ENCODE data around the gene FGD5.

The FGD5 gene

DNA sequence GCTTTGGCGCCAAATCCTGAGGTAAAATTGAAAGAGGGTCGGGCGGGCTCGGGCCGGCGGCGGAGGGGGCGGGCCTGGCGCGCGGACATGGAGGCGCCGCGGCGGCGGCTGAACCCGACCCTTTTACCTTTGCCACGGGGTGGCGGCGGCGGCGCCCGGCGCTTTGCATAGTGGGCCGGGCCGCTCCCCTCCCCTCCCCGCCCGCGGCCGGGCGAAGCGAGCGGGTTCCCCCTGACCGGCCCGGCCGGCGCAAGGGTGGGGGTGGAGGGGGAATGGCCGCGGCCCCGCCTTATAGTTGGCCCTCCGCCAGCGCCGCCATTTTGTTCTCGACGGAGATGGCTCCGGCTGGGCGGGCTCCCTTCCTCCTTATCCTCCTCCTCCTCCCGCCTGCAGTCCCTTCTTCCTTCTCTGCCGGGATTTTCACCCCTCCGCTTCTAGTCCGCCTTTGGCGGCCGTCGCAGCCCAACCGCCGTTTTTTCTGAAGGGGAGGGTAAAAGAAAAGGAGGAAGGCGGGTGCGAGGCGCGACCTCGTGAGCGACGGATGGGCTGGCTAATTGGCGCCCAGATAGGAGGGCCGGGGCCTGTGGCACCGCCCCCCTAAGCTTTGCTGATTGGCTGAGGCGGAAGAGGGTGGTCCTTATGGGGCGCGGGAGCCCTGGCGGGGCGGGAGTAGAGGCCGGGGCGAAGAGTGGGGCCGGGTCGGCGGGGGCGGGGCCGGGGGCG, 129.3 kb downstream of the FGD5 start:
- TF ChIP-seq FOXP2 (optimal IDR thresholded peaks at IDR 0.05; ENCODE audit: borderline replicate concordance, extremely low read depth, extremely low read length, insufficient read depth) (no peak), TAF1 (IDR thresholded peaks at IDR 0.05; ENCODE audit: borderline replicate concordance, insufficient read depth, low read length) (peak; percentile 54; the same call in 1 of the 2 replicates), POLR2AphosphoS5 (IDR thresholded peaks at IDR 0.05; ENCODE audit: low read depth, low read length) (0 out of 2 replicates have a peak, but pooled peaks have one; percentile 35)

DNA sequence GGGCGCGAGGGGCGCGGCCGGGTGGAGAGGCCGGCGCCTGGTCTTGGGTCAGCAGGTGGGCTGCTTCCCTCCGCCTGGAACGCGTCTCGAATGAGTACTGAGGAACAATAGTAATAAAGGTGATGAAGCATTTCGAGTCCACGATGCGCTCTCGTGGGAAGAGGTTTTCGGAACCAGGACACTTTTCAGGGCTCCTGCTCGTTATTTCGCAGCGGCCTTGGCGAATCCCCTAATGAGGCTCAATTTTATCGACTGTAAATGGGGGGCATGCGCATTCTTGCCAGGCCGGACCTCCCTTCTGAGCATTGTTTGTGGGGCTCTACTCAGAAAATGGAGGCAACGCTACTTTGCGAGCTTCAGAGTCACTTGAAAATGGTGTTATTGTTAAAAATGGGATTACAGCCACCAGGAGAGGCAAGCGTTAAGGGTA, 129.9 kb downstream of the FGD5 start:
- TF ChIP-seq SIN3A (IDR thresholded peaks at IDR 0.05; ENCODE audit: borderline replicate concordance, insufficient read depth, low read length): no peak

- TF ChIP-seq, protein P1, sequence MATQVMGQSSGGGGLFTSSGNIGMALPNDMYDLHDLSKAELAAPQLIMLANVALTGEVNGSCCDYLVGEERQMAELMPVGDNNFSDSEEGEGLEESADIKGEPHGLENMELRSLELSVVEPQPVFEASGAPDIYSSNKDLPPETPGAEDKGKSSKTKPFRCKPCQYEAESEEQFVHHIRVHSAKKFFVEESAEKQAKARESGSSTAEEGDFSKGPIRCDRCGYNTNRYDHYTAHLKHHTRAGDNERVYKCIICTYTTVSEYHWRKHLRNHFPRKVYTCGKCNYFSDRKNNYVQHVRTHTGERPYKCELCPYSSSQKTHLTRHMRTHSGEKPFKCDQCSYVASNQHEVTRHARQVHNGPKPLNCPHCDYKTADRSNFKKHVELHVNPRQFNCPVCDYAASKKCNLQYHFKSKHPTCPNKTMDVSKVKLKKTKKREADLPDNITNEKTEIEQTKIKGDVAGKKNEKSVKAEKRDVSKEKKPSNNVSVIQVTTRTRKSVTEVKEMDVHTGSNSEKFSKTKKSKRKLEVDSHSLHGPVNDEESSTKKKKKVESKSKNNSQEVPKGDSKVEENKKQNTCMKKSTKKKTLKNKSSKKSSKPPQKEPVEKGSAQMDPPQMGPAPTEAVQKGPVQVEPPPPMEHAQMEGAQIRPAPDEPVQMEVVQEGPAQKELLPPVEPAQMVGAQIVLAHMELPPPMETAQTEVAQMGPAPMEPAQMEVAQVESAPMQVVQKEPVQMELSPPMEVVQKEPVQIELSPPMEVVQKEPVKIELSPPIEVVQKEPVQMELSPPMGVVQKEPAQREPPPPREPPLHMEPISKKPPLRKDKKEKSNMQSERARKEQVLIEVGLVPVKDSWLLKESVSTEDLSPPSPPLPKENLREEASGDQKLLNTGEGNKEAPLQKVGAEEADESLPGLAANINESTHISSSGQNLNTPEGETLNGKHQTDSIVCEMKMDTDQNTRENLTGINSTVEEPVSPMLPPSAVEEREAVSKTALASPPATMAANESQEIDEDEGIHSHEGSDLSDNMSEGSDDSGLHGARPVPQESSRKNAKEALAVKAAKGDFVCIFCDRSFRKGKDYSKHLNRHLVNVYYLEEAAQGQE (IDR thresholded peaks at IDR 0.05; ENCODE audit: insufficient read depth in 1 of 2, low read depth in 2 of 2, low read length in 2 of 2): no peak
- TF ChIP-seq POLR2AphosphoS5 (IDR thresholded peaks at IDR 0.05; ENCODE audit: low read depth, low read length) (no peak), SIN3A (IDR thresholded peaks at IDR 0.05; ENCODE audit: borderline replicate concordance, insufficient read depth, low read length) (no peak), TAF1 (IDR thresholded peaks at IDR 0.05; ENCODE audit: borderline replicate concordance, insufficient read depth, low read length) (no peak), FOXP2 (optimal IDR thresholded peaks at IDR 0.05; ENCODE audit: borderline replicate concordance, extremely low read depth, extremely low read length, insufficient read depth) (no peak)
These were observed 130.4 kb downstream of the FGD5 start for GRCh38 chr3:14949126-14949525.

DNA sequence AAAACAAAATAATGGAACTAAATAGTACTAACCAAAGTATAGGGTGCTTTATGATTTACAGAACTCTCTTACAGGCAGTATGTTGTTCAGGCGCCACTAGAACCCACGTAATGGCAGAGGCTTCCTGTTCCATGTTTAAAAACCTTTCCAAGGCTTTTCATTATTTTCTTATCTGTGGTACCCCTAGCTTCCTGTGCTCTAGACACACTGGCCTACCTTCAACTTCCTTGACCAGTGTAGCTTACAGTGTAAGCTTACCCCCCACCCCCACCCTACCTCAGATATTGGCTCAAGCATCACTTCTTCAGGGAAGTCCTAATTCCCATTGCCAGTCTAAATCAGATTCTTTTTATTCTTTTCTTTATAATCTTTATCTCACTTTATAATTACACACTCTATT, 131.5 kb downstream of the FGD5 start:
- no peak for TF ChIP-seq FOXP2 (optimal IDR thresholded peaks at IDR 0.05; ENCODE audit: borderline replicate concordance, extremely low read depth, extremely low read length, insufficient read depth)
- TF ChIP-seq, protein P1 (IDR thresholded peaks at IDR 0.05; ENCODE audit: insufficient read depth in 1 of 2, low read depth in 2 of 2, low read length in 2 of 2): no peak
- no peak for TF ChIP-seq POLR2AphosphoS5 (IDR thresholded peaks at IDR 0.05; ENCODE audit: low read depth, low read length)
- TF ChIP-seq TAF1 (IDR thresholded peaks at IDR 0.05; ENCODE audit: borderline replicate concordance, insufficient read depth, low read length): no peak
- TF ChIP-seq SIN3A (IDR thresholded peaks at IDR 0.05; ENCODE audit: borderline replicate concordance, insufficient read depth, low read length): no peak

GRCh38 chr3:14957153-14957552, 138.4 kb downstream of the FGD5 start:
- TF ChIP-seq SIN3A (IDR thresholded peaks at IDR 0.05; ENCODE audit: borderline replicate concordance, insufficient read depth, low read length) (no peak), POLR2AphosphoS5 (IDR thresholded peaks at IDR 0.05; ENCODE audit: low read depth, low read length) (no peak), TAF1 (IDR thresholded peaks at IDR 0.05; ENCODE audit: borderline replicate concordance, insufficient read depth, low read length) (no peak), FOXP2 (optimal IDR thresholded peaks at IDR 0.05; ENCODE audit: borderline replicate concordance, extremely low read depth, extremely low read length, insufficient read depth) (no peak)
- TF ChIP-seq, protein P1 (IDR thresholded peaks at IDR 0.05; ENCODE audit: insufficient read depth in 1 of 2, low read depth in 2 of 2, low read length in 2 of 2): no peak

- TF ChIP-seq, protein P1 (IDR thresholded peaks at IDR 0.05; ENCODE audit: insufficient read depth in 1 of 2, low read depth in 2 of 2, low read length in 2 of 2): no peak
- no peak for TF ChIP-seq POLR2AphosphoS5 (IDR thresholded peaks at IDR 0.05; ENCODE audit: low read depth, low read length)
- TF ChIP-seq TAF1 (IDR thresholded peaks at IDR 0.05; ENCODE audit: borderline replicate concordance, insufficient read depth, low read length): no peak
- no peak for TF ChIP-seq SIN3A (IDR thresholded peaks at IDR 0.05; ENCODE audit: borderline replicate concordance, insufficient read depth, low read length)
- TF ChIP-seq FOXP2 (optimal IDR thresholded peaks at IDR 0.05; ENCODE audit: borderline replicate concordance, extremely low read depth, extremely low read length, insufficient read depth): no peak
These were observed 139.2 kb downstream of the FGD5 start for GRCh38 chr3:14957925-14958324.

Data from PFSK-1 (cell line).